ENCODE data around the gene ALK.

ALK gene
- total RNA-seq, result 0 to 2.9 (median 0.21) reads per million in 18 experiments

DNA sequence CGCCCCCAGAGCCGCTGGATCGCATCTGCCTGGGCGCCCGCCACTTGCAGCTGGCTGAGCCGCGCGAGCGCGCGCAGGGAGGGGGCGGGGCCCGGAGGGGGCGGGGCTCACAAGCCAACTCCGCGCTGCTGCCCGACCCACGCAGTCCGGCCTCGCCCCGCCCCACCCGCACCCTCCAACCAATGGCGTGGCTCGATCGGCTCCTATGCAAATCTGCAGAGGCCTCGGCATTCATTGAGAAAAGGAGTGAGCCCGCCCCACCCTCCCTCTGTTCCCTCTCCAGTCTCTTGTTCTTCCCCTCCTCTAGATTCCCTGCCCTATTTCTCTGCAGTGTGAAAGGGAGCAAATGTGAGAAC is at the start of gene ALK:
Gene ALK (minus strand): TSS at position 27 of the 356 bp plus-strand sequence. CDS start 927 bp downstream, outside the sequence.
- DNase-seq, result peak; percentile 53 to 56

DNA sequence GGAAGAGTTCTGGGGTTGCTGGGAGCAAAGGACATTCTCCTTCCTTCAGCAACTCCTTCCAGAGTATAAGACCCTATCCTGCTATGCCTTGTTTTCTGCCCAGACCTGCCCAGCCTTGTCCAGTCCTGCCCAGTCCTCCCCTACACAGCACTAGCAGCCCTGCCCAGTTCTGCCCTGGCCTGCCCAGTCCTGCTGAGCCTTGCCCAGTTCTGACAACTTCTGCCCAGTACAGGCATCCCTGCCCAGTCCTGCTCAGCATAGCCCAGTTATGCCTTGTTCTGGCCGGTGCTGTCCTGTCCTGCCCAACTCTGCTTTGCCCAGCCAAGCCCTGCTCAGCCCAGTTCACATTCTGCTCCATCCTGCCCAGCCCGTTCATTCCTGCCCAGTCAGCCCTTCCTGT is 44.9 kb upstream of the ALK start:
- DNase-seq, result no peak

DNA sequence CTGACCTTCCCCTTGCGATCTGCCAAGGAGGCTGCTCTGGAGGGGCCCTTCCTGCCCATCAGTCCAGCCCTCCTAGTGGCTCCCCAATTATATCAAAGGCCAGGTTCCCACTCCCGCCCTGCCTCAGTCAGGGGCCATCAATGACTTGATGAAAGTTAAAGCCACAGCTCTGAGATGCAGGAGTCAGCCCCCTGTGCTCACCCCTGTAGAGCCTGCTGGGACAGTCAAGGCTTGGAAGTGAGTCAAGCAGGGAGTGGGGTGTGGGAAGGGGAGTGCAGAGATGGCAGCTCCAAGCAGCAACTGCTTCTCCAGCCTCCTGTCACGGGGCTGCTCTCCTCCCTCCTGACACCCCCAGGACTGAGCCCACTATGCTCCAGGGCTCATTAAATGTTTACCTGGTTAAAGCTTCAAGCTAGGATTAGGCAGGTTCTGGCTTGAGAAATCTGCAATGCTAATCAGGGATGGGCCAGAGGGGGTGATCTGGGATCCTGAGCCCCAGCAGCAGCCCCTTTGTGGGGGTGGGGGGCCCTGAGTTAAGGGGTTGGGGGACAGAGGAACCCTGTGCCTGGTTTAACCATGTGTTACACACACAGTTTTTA is 42.7 kb upstream of the ALK start:
- no peak for DNase-seq

DNA sequence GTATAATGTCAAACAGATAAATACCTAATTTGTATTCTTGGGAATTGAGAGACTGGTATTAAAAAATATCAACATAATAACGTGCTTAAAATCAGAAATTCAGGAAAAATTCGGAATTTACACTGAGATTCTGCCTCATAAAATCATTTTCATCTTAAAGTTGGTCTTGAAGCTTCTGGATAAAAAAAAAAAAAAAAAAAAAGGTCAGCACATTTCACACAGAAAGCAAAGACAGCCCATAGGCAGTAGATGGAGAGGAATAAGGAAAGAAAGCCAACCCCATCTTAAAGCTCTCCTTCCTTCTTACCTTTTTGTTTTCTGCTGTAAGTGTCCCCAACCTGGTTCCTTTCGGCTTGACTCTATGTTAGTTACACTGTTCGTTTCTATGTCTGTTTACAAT is 41.5 kb upstream of the ALK start:
- DNase-seq, result no peak

DNA sequence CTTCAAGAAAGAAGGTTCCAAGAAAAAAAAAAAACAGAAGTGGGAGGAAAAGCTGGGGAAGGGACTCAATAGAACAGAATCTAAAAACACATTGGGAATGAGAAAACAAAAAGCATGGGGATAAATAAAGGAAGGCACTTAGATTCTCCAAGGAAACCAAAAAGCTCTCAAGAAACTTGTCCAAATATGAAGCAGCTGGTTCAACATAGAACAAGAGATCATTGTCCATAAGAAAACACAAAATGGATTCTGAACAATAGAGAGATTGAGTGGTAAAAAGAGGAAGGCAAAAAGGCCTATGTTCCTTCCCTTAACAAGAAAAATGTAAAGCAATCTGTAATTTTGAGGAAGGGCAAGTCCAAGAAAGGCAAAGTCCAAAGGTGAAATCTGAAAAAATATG is 32.9 kb upstream of the ALK start:
- DNase-seq, result no peak

DNA sequence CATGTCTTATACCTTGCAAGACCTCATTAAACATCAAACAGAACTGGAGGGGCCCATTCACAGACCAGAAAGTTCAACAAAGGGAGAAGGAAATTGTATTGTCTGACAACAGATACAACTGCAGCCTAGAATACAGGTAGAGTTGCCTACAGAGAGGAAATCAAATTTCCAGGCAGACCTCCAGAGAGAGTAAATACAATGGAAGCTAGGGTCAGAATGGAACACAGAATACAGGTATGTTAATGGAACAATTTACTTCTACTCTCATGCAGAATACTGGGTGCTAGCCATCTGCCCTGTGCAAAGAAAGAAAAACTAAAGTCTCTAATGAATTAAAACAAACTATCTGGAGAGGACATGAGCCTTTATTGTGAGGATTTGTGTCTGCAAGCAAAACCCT is 31.6 kb upstream of the ALK start:
- DNase-seq, result no peak

DNA sequence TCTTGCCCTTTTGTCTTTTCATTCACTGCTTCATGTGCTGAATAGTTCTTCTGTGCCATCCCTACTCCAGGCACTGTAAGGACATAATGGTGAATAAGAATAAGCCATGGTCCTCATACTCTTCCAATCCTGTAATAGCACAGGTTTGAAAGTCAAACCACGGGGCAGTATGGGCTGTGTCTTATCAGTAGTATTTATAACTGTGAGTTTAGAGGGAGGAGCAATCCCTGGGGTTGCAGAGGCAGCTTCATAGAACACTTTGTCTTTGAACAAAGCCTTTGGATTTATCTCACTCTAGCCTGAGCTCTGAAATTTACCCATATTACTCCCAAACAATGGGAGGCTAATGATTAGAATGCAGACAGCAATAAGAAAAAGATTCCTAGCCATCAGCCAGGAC is 30.2 kb upstream of the ALK start:
- no peak for DNase-seq

DNA sequence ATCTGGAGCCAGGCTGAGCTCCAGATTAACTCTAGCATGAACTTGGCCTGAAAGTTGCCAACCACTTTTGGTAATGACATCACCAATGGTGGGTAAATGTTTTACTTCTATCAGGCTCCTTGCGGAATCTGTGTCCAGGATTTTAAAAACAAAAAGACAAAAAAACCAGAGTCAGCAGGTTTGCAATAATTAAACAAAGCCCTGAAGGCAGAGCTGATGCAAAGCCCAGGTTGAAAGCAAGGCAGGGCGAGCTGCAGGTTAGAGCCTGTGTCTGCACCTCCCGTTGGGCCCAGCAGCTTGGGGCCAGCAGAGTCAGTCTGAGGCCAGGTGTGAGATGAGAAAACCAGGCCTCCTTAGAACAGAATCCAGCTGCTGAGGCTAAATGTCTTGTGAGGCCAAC is 29.1 kb upstream of the ALK start:
- DNase-seq, result no peak

DNA sequence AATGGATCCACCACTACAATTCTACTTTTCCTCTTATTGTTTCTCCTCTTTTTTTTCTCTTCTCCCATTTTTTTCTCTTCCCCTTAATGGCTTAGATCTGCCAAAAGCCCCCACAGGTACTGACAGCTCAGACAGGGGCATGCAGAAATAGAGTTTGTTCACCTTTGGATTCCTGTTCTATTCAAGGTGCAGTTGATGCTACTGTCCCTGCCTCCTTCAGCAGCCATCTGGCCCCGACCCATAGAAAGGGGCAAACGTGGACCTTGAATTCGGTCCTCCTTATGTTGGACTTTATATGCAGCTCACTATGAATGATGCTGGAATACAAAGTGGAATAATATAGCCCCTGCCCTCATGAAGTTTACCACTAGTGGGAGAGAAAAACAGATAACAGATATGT is 27.7 kb upstream of the ALK start:
- no peak for DNase-seq

DNA sequence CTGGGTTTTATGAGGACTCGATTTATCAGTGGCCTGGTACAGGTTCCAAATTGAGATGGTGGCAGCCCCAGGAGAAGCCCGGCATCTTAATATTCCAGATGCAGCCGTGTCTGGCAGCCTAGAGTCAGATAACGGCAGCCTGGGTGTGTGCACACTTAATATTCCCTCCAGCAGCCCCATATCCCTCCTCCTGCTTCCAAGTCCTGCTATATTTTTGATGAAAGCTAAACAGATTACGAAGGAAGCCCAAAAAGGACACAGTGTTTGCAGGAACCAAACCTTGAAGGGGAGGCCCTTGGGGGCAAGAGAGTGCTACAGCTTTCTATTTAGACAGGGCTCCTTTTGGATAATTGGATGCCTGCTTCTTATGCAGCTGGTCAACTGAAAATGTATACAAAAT is 25.1 kb upstream of the ALK start:
- no peak for DNase-seq

DNA sequence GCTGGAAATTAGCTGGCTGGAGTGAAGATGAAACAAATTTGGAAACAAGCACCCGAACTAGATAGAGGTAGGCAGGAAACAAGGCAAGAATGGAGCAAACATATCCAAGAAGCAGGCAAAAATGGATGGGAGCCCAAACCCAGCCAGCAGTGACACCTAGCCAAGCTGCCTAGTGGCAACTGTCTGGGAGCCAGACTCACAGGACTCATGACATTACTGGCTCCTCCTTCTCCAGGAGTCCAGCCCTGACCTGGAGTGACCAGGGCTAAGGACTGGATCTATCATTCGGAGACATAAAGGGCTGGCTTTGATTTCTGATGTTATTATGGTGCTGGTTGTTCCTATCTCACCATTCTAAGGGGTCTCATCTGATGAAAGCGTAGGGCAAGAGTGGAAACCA is 21.3 kb upstream of the ALK start:
- no peak for DNase-seq

DNA sequence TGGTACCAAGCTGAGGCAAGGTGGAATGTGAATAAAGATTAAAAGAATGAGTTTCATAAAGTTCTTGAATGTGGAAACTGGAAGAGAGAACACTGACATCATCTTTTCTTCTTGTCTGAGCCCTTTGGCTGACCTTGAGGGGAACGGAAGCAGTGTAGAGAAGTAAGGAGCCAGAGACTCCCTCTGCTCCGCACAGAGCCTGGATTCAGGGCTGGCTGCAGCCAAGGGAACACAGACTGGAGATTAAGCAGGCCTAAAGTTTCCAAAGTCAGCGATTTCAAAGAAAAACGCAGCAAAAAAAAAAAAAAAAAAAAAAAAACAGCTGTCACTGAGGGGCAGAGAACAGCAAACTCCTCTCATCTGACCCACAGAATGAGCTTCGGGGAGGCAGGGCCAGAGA is 19.3 kb upstream of the ALK start:
- no peak for DNase-seq

DNA sequence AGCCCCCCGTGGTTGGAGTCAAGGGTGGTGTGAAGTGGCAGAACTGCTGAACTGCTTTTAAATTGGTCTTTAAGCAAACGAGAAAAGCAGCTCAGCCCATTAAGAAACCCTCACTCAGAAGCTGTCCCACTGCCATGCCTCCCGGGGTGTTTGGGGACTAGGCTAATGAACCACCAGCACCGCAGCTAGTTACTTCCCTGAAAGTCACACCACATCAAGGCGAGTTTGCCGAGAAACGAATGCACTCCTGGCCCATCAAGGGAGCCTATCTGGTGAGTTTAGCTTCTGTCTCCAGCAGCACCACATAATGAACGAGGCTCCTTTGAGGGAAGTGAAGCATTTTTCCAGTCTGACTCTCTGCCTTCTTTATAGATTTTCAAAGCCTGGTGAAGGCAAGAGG is 14.6 kb upstream of the ALK start:
- DNase-seq, result no peak

DNA sequence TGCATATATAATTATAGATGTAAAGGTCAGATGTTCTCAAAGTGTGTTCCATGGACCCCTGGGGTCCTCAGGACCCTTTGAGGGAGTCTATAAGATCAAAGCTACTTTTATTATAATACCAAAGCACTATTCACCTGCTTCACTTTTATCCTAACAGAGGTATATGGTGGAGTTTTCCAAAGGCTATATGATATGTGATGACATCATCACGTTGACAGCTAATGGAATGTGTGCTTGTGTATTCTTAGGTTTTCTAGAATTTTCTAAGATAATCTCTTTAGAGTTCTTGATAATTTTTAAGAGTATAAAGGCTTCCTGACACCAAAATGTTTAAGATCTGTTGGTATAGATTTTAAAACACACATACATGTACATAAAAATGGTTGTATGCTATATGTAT is 10.4 kb upstream of the ALK start:
- DNase-seq, result no peak

DNA sequence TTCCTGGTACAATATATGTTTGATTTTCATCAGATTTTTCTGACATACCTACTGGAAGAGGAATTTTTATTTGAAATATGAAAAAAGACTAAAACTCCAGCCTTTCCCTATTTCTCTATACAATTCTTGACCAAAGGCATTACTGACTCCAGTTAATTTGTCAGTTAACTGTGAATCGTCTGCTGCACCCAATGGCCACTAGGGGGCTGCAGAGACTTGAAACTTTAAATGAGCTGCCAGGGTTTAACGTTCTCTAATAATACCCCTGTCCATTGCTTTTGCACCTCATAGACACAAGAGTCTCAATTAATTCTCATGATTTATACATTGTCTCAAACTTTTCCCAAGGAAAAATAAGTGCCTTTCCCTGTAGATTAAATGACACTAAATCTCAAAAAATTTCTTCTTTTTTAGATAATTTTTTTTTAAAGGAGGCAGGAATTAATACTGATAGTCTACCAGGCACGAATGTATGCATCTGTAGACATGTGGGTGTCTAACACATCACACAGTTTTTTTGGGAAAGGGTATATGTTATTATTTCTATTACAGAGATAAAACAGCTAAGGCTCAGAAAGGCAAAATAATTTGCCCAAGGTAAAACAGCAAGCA is 1.8 kb upstream of the ALK start:
- peak; percentile 54 to 65 for DNase-seq

DNA sequence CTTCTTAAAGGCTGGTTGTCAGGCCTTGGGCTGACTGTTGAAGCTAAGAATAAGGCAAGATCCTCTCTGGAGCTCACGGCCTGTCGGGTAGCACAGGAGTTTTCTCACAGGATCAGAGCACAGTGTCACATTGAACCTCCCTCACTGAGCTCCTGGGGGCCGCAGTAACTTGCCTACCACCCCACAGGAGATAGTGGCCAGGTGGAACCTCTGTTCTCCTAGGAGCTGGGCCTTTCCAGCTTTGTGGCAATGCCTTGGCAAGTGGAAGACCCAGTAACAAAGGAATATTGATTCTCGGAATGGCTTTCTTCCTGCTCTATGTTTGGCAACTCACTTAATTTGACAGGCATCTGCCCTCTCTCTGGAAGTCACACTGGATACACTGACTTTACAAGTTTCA is 1.2 kb upstream of the ALK start:
- DNase-seq, result no peak

DNA sequence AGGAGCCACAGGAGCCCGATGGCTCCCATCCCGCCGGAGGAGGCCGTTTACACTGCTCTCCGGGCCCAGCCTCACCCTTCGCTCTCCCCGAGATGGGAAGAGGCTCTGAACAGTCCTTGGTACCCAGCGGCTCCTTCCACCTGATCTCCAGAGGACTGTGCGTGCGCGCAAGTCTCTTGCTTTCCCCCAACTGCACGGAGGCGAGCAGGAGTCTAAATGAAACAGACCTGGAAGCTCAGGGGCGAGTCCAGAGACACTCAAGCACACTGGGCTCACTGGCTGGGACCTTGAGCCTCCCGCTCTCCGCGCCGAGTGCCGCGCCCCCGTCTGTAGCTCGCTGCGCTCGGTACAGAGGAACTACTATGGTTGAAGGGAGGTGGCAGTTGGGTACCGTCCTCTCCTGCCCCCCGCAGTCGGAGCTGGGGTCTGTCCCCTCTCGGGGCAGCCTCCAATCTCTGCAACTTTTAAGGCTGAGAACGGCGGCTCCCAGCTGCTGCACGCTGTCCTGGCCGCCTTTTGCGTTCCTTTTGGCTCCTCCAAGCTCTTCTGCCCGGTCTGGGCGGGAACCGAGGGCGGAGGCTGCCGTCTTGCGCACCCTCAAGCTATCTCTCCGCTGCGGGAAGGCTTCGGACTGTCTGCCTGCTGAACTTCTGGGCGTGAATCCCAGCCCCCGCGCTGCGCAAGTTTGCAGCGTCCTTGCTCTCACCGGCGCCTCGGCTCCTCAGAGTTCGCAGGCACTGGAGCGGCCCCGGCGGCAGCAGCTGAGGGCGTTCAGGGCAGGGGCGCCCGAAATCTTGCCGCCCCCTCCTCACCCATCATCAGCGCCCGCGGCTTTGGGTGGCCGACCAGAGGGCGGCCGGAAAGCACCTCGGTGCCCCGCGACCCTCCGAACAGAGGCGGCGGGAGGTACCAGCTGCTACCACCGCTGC is 491 bp downstream of the ALK start:
- no peak for DNase-seq

DNA sequence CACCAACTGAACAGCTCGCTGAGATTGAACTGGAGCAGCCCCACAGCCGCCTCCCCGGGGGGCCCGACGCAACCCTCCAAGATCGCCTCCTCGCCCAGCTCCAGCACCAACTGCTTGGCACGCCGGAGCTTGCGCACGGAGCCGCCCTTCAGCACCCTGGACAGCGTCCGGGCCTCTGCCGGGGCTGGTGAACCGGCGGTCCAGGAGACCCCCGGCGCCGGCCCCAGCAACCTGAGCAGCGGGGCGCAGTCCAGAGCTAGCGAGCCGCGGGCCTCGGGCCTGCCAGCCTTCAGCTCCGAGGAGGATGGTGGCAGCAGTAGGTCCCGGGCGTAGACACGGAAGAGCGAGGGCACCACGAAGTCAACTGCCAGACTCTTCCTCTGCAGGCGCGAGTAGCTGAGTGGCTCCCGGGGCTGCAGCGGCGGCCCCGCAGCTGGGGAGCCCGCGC is 1.2 kb downstream of the ALK start:
- DNase-seq, result peak in 1 of 2 donors; percentile 15

DNA sequence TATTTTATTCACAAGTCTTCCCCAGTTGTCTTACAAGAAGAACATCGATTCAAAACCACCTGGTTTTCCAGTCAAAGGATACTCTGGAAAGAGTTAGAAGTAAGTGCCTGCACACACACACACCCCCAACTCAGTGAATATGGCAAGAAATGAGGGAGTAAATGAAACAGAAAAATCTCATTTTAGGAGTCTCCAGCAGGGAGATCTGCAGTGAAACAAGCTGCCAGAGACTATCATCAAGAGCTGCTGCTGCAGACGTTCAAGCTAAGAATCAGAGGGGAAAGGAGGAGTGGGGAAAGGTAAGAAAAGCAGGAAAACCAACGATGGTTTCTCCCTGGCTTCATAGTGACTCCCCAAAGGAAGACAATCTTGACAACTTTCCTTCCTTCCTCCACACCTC is 2.4 kb downstream of the ALK start:
- DNase-seq, result no peak

DNA sequence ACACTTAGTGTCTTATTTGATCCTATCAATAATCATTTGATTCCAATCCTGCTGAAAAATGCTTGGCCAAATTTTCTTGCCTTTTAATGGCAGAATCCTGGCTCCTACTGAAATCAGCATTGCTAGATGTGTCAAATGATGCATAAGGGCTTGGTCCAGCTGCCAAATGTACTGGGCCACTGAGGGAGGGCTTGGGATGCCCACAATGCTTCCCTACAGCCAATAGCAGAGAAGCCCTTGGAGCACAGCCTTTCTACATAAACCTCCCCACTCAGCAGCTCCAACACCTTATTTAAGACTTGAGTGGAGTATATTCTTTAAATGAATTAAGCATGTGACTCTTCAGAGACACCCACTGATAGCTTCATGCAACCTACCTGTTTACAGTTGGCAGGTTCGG is 3.6 kb downstream of the ALK start:
- DNase-seq, result no peak

DNA sequence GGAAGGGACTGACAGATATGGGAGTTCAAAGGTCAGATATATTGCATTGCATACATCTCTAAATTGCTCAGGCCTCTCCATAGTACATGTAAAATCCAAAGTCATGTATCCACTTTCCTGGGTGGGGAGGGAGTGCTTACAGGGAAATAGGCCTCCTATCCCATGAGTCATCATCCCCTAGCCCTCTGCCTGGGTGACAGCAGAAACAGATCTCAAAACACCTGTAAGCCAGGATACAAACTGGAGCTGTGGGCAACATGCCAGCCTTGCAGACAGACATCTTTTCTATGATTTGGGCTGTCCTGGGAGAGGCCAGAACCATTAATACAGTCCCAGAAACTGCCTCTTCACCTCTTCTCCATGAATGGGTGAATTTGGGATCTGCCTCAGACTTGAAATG is 4.8 kb downstream of the ALK start:
- DNase-seq, result no peak

DNA sequence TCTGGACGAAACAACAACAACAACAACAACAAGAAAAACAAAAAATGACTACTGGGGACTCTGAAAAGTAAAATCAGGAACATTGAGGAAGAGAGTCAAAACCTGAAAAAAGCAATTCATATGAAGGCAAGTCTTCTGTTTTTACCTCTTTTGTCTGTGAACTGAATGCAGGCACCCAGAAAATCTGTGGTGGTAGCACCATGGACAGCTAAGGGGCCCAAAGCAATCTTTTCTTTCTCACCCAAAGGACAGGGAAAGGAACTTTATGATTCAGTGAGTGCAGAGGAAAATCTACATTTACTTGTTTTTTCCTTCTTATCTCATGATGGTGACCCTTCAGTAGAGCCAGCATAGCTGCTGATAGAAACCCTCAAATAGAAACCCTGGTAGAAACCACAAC is 10.4 kb downstream of the ALK start:
- no peak for DNase-seq

DNA sequence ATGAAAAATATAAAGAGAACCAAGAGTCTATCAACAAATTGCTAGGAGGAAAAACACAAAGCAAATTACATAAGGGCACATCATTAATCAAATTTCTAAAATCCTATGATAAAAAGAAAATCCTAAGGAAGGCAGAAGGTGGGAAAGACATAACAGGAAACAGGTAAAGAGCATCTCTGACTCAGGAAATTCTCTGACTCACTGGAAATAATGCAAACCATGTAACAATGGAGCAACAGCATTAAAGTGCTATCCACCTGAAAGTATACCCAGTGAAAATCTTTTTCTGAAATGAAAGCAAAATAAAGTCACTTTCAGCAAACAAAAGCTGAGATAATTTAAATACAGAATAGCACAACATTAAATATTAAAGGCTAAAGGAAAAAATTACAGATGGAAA is 10.9 kb downstream of the ALK start:
- DNase-seq, result no peak

DNA sequence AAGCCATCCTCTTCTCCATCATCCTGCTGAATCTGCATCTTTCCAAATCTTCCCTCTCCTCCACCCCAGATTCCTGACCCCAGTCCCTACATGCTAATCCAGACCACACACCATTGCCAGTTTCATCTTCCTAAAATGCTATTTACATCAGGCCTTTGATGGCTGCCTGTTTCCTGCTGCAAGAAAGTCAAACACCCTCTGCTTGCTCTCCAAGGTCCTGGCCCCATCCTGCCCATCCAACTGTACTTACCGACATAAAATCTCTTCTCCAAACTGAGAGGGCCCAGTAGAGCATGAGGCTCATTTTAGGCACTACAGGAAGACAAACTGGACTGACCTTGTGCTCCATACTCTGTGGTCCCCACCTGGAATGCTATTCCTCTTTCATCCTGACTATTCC is 19.0 kb downstream of the ALK start:
- no peak for DNase-seq
